Fibroblast of lung (primary cell): ENCODE results near the gene IL16. TPM values are rescaled to one million over a fixed set of nuclear protein-coding genes. Genes with fewer than 3 reads are reported as not detected.

Experiments used
- DNase-seq, 2 donors: peaks; one replicate each; pipeline versions ENCODE4 v3.0.0 to v3.0.0-alpha.2; 2010; ENCODE audit warnings: low read depth in 2 of 2
- H2AFZ ChIP-seq: 2 replicates; pipeline ENCODE4 v1.5.1; 2012; ENCODE audit warnings: low read length, control low read depth, inconsistent platforms
- H3K27ac ChIP-seq: 2 replicates; pipeline ENCODE4 v1.5.1; 2011; ENCODE audit warnings: low read length, control low read depth; ENCODE audit not compliant: insufficient read depth
- H3K27me3 ChIP-seq: 2 replicates; pipeline ENCODE4 v1.5.1; 2011; ENCODE audit warnings: mild to moderate bottlenecking, low read length; ENCODE audit not compliant: control insufficient read depth, insufficient read depth
- H3K36me3 ChIP-seq: 2 replicates; pipeline ENCODE4 v1.5.1; 2011; ENCODE audit warnings: low read length; ENCODE audit not compliant: control insufficient read depth, insufficient read depth
- H3K4me1 ChIP-seq: 2 replicates; pipeline ENCODE4 v1.5.1; 2011; ENCODE audit warnings: low read length; ENCODE audit not compliant: control insufficient read depth, insufficient read depth; ENCODE audit errors: extremely low read depth
- H3K4me2 ChIP-seq: 2 replicates; pipeline ENCODE4 v1.5.1; 2011; ENCODE audit warnings: low read length, control low read depth; ENCODE audit not compliant: insufficient read depth; ENCODE audit errors: extremely low read depth
- H3K4me3 ChIP-seq, 4 experiments: fragments of 200-600 bp in 1 of 4; sonication (generic) in 1 of 4; replicated peaks in 1 of 4; 2 replicates each; pipeline ENCODE4 v1.5.1; 2011 to 2016; ENCODE audit warnings: low read length in 4 of 4, low read depth in 3 of 4, mild to moderate bottlenecking in 3 of 4, control low read depth in 2 of 4, inconsistent platforms in 1 of 4, mixed read lengths in 1 of 4; ENCODE audit not compliant: insufficient read depth in 1 of 4; ENCODE audit errors: control extremely low read depth in 1 of 4
- H3K79me2 ChIP-seq: 2 replicates; pipeline ENCODE4 v1.5.1; 2012; ENCODE audit warnings: mild to moderate bottlenecking, low read length, inconsistent platforms; ENCODE audit not compliant: control insufficient read depth, insufficient read depth
- H3K9ac ChIP-seq: 2 replicates; pipeline ENCODE4 v1.5.1; 2011; ENCODE audit warnings: mild to moderate bottlenecking, low read length, control low read depth; ENCODE audit not compliant: insufficient read depth
- H3K9me3 ChIP-seq: 2 replicates; pipeline ENCODE4 v1.5.1; 2012; ENCODE audit warnings: low read depth, low read length; ENCODE audit not compliant: control insufficient read depth, insufficient read depth
- H4K20me1 ChIP-seq: 2 replicates; pipeline ENCODE4 v1.5.1; 2011; ENCODE audit warnings: low read length; ENCODE audit not compliant: control insufficient read depth, insufficient read depth; ENCODE audit errors: extremely low read depth
- CTCF ChIP-seq, 2 donors: IDR thresholded peaks in 1 of 2; conservative IDR thresholded peaks in 1 of 2; 1 replicate in 1 of 2; 2 replicates in 1 of 2; pipeline ENCODE4 v1.5.1; 2011 to 2012; ENCODE audit warnings: low read length in 2 of 2, control low read depth in 1 of 2, inconsistent platforms in 1 of 2, low read depth in 1 of 2, mild to moderate bottlenecking in 1 of 2
- EZH2 ChIP-seq: IDR thresholded peaks from 2 replicates; pipeline ENCODE4 v1.5.1; 2012; ENCODE audit warnings: low read length, control low read depth, mild to moderate bottlenecking; ENCODE audit errors: missing control alignments
- polyA plus RNA-seq, 2 donors: library from polyadenylated mRNA; depleted of rRNA in 1 of 2; stranded (reverse) in 1 of 2; unstranded in 1 of 2; fragments of >200 nt; gene quantifications; 2 replicates each; pipeline ENCODE4 v1.2.1, GENCODE V29; 2011 to 2012; ENCODE audit warnings: missing spikeins in 1 of 2
- total RNA-seq: library from RNA; depleted of rRNA; stranded (reverse); fragments of >200 nt; gene quantifications from 2 replicates; pipeline ENCODE4 v1.2.1, GENCODE V29; 2014

Gene IL16
- total and polyA plus RNA-seq, 2 donors (not counting 1 experiment from before 2014, with no cell fraction given), result 0.96 to 5.0 TPM

- Histone ChIP-seq H3K79me2 (no peaks in the 10 kb centered on the region), H3K4me1 (peaks cover 31% of the 10 kb centered on the region), H3K4me3 (no peak overlapping the region), H3K9ac (no peak overlapping the region), H4K20me1 (no peaks in the 10 kb centered on the region), H3K36me3 (no peaks in the 10 kb centered on the region), H3K9me3 (no peaks in the 10 kb centered on the region), H3K4me2 (peak overlapping the region; percentile 7), H2AFZ (peak overlapping the region; percentile 29), H3K27ac (peak overlapping the region; percentile 39), H3K27me3 (no peaks in the 10 kb centered on the region)
- DNase-seq, result peak; percentile 68 to 97
- TF ChIP-seq EZH2, result no peak
- no peak for TF ChIP-seq CTCF (conservative IDR thresholded peaks at IDR 0.05 in 1 of 2, IDR thresholded peaks at IDR 0.05 in 1 of 2; ENCODE audit: low read depth in 1 of 2, low read length in 2 of 2)
Observed at GRCh38 chr15:81160312-81161159, 36.1 kb upstream of the IL16 start.

GRCh38 chr15:81161160-81161673 lies 35.5 kb upstream of the IL16 start:
- no peak overlapping the region for H3K4me2 ChIP-seq

More at GRCh38 chr15:81161160-81161673, 35.5 kb upstream of the IL16 start:
- Histone ChIP-seq H4K20me1 (no peaks in the 10 kb centered on the region), H3K9me3 (no peaks in the 10 kb centered on the region), H3K4me3 (no peak overlapping the region), H3K36me3 (no peaks in the 10 kb centered on the region), H3K27me3 (no peaks in the 10 kb centered on the region), H2AFZ (no peak overlapping the region), H3K4me1 (peaks cover 31% of the 10 kb centered on the region), H3K79me2 (no peaks in the 10 kb centered on the region), H3K9ac (no peak overlapping the region), H3K27ac (peak overlapping the region; percentile 39)
- DNase-seq, result no peak
- no peak for TF ChIP-seq EZH2
- TF ChIP-seq CTCF (conservative IDR thresholded peaks at IDR 0.05 in 1 of 2, IDR thresholded peaks at IDR 0.05 in 1 of 2; ENCODE audit: low read depth in 1 of 2, low read length in 2 of 2), result no peak
